Tibial nerve (tissue), 4 donors: ENCODE data around the gene ARL6. TPM values are rescaled to one million over a fixed set of nuclear protein-coding genes. Genes with fewer than 3 reads are reported as not detected.

ENCODE experiments used
- DNase-seq, 2 donors: peaks; one replicate each; pipeline ENCODE4 v3.0.0-alpha.2; 2019; ENCODE audit warnings: low spot score in 2 of 2
- H3K27ac ChIP-seq, 4 donors: fragments of 200-600 bp; sonication (generic) in 3 of 4; one replicate each; pipeline ENCODE4 v1.5.1; 2017 to 2019; ENCODE audit warnings: mild to moderate bottlenecking in 1 of 4
- H3K27me3 ChIP-seq, 2 donors: fragments of 200-600 bp; sonication (generic) in 1 of 2; one replicate each; pipeline versions ENCODE4 v1.5.1 to v1.6.0; 2017 to 2019
- H3K36me3 ChIP-seq, 3 donors: fragments of 200-600 bp; sonication (generic); one replicate each; pipeline ENCODE4 v1.5.1; 2018 to 2019
- H3K4me1 ChIP-seq, 4 donors: fragments of 200-600 bp; sonication (generic) in 3 of 4; one replicate each; pipeline ENCODE4 v1.5.1; 2017 to 2019
- H3K4me3 ChIP-seq, 4 donors: fragments of 200-600 bp; sonication (generic) in 3 of 4; one replicate each; pipeline ENCODE4 v1.5.1; 2017 to 2019; ENCODE audit warnings: mild to moderate bottlenecking in 1 of 4, moderate library complexity in 1 of 4
- H3K9me3 ChIP-seq, 4 donors: fragments of 200-600 bp; sonication (generic) in 3 of 4; one replicate each; pipeline ENCODE4 v1.5.1; 2017 to 2019
- CTCF ChIP-seq, 5 experiments: fragments of 200-600 bp in 3 of 5; fragments of 450-650 bp in 2 of 5; sonication (generic) in 3 of 5; IDR thresholded peaks; one replicate each; pipeline ENCODE4 v1.5.1; 2016 to 2019; ENCODE audit warnings: antibody characterized with exemption in 5 of 5, mild to moderate bottlenecking in 3 of 5, moderate library complexity in 2 of 5
- EP300 ChIP-seq, 2 donors: sonication (generic); formaldehyde crosslinking; IDR thresholded peaks; one replicate each; pipeline ENCODE4 v1.6.1; 2017; ENCODE audit warnings: antibody characterized with exemption in 2 of 2, mild to moderate bottlenecking in 1 of 2
- POLR2A ChIP-seq, 2 donors: fragments of 450-650 bp; IDR thresholded peaks; one replicate each; pipeline ENCODE4 v1.6.1; 2017; ENCODE audit warnings: antibody characterized with exemption in 2 of 2, mild to moderate bottlenecking in 2 of 2, moderate library complexity in 2 of 2
- WGBS, 2 donors: methylation state at CpG; one replicate each; pipeline ENCODE4 v1.1.5; 2018; 5-methylcytosine and 5-hydroxymethylcytosine counted together
- total RNA-seq, 4 donors: library from RNA; depleted of rRNA; stranded (reverse); fragments of >200 nt; gene quantifications; one replicate each; pipeline ENCODE4 v1.1.0, GENCODE V29; 2016

ARL6 gene, protein sequence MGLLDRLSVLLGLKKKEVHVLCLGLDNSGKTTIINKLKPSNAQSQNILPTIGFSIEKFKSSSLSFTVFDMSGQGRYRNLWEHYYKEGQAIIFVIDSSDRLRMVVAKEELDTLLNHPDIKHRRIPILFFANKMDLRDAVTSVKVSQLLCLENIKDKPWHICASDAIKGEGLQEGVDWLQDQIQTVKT
- total RNA-seq = 10 to 100 TPM in 3 of 4 donors, 1 to 10 TPM in 1; 7.6 to 18.6 (median 14.4) TPM

DNA sequence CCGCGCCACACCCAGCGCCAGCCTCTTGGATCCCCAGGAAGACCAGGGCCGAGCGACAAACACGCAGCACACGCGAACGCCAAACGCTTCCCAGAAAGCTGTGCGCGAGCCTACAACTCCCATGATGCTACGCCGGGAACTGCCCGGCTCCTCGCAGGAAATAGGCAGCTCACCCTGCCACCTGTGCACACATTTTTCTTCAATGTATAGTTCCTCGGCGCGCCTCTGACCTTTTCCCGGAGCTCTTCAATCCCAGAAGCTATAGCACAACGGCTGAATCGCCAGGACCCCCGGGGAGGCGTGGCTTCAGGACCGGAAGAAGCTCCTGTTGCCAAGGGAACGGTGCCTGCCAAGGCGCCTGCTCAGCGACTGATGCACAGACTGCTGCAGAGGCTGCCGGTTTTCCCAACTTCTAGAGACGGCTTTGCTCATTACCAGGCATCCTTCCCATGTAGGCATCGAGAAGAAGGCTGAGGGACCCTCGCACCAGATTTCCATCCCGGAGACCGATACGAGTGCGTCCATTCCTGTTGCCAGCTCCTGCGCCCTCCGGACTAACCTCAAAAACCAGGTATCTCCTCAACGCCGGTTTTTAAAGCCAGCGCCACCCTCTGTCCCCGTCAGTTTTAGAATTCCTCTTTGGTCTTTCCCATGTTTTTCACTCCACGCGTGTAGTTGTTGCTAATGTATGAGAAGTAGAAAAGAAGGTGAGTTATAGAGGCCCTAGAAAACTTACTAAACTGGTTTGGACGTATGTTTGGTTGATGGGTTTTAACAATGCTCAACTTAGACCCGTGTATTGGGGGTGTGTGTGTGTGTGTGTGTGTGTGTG, at the start of gene ARL6:
Gene ARL6, plus strand, starts transcription at position 352 of the 832 bp plus-strand sequence. CDS start 3,350 bp downstream, outside the sequence.
- H3K27me3 ChIP-seq = no peaks in the 10 kb centered on the region
- peak within 1 kb of the TSS; percentile 14 to 85 (median 52) for H3K27ac ChIP-seq
- peaks cover 0 to 9% (median 0%) of the 10 kb centered on the region in 3 donors for H3K36me3 ChIP-seq
- TF ChIP-seq POLR2A (IDR thresholded peaks at IDR 0.05) (no peak), EP300 (IDR thresholded peaks at IDR 0.05) (peak in 1 of 2 donors; percentile 72)
- peak within 1 kb of the TSS; percentile 60 to 84 (median 80) for H3K4me3 ChIP-seq
- DNase-seq = peak; percentile 61 to 73
- H3K4me1 ChIP-seq = peaks cover 0 to 24% (median 2%) of the 10 kb centered on the region in 4 donors
- 0 to 1% methylated on average over 34 to 44 of the region's 46 CpGs for WGBS, 2 donors
- H3K9me3 ChIP-seq = no peaks in the 10 kb centered on the region

GRCh38 chr3:97719156-97719821, 45.3 kb upstream of the ARL6 start:
- H3K9me3 ChIP-seq = no peaks in the 10 kb centered on the region
- H3K27me3 ChIP-seq = no peaks in the 10 kb centered on the region
- no peak overlapping the region for H3K27ac ChIP-seq
- no peaks in the 10 kb centered on the region for H3K4me1 ChIP-seq
- H3K36me3 ChIP-seq = no peaks in the 10 kb centered on the region
- no peak for TF ChIP-seq EP300 (IDR thresholded peaks at IDR 0.05)
- peak; percentile 34 to 86 (median 83) for TF ChIP-seq CTCF (IDR thresholded peaks at IDR 0.05)
- TF ChIP-seq POLR2A (IDR thresholded peaks at IDR 0.05) = no peak
- WGBS, 2 donors = 5 to 6% methylated on average over 7 of the region's 7 CpGs
- DNase-seq = peak; percentile 17 to 66
- no peak overlapping the region for H3K4me3 ChIP-seq

GRCh38 chr3:97720417-97720816, 44.1 kb upstream of the ARL6 start:
- WGBS, 2 donors = 68 to 81% methylated on average over 2 of the region's 2 CpGs
- no peaks in the 10 kb centered on the region for H3K36me3 ChIP-seq
- no peak for DNase-seq
- no peaks in the 10 kb centered on the region for H3K9me3 ChIP-seq
- H3K27ac ChIP-seq = no peak overlapping the region
- no peaks in the 10 kb centered on the region for H3K4me1 ChIP-seq
- no peak overlapping the region for H3K4me3 ChIP-seq
- TF ChIP-seq CTCF (IDR thresholded peaks at IDR 0.05) (no peak), EP300 (IDR thresholded peaks at IDR 0.05) (no peak), POLR2A (IDR thresholded peaks at IDR 0.05) (no peak)
- no peaks in the 10 kb centered on the region for H3K27me3 ChIP-seq

DNA sequence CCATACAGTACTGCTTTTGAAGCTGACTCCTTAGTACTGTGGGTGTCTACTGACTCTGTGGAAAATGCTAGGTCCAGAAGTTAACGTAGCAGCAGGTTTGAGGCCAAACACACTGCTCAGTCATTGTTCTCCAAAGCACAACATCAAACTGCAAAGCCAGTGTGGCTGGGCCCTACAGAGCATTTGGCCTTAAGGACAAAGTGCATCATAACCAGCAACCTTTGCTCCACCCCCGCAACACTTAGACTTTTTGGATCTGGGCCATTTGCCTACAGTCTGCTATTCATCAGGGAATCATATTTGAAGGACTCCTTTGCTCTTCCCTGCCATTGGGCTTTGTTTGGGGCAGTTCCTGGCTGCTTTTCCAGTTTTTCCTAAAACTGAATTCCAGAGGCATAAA, 43.1 kb upstream of the ARL6 start:
- 43 to 54% methylated on average over 2 of the region's 2 CpGs for WGBS, 2 donors
- Histone ChIP-seq H3K27ac (no peak overlapping the region), H3K9me3 (no peaks in the 10 kb centered on the region), H3K4me3 (no peak overlapping the region), H3K27me3 (no peaks in the 10 kb centered on the region), H3K36me3 (no peaks in the 10 kb centered on the region), H3K4me1 (no peaks in the 10 kb centered on the region)
- no peak for DNase-seq
- no peak for TF ChIP-seq EP300 (IDR thresholded peaks at IDR 0.05)
- TF ChIP-seq CTCF (IDR thresholded peaks at IDR 0.05) = no peak
- no peak for TF ChIP-seq POLR2A (IDR thresholded peaks at IDR 0.05)

GRCh38 chr3:97736928-97737327, 27.6 kb upstream of the ARL6 start:
- TF ChIP-seq POLR2A (IDR thresholded peaks at IDR 0.05) (no peak), EP300 (IDR thresholded peaks at IDR 0.05) (no peak), CTCF (IDR thresholded peaks at IDR 0.05) (no peak)
- Histone ChIP-seq H3K4me3 (no peak overlapping the region), H3K27ac (no peak overlapping the region), H3K9me3 (no peaks in the 10 kb centered on the region), H3K4me1 (no peaks in the 10 kb centered on the region), H3K27me3 (no peaks in the 10 kb centered on the region), H3K36me3 (no peaks in the 10 kb centered on the region)
- DNase-seq = no peak
- WGBS, 2 donors = 18 to 28% methylated on average over 3 of the region's 3 CpGs
